GM12878 (cell line): ENCODE measurements around the gene GRK6. TPM values are rescaled to one million over a fixed set of nuclear protein-coding genes. Genes with fewer than 3 reads are reported as not detected.

Experiments
- ATAC-seq: fragments of 200-7000 bp; cut with Tn5 transposase; 3 replicates; pipeline ENCODE4 v1.9.1; 2020; ENCODE audit warnings: mild to moderate bottlenecking, moderate library complexity
- BruUV-seq: library from RNA; stranded (reverse); fragments of 400-500 nt; replicated peaks from 2 replicates; lab custom pipeline; 2021; lab: Mats Ljungman, UMichigan
- CTCF ChIA-PET: fragments of 300-600 bp; sonication (Branson Sonifier 250); formaldehyde crosslinking; extraction: SDS; loops from one replicate; lab custom pipeline; 2021; ENCODE audit warnings: inconsistent platforms; lab: Yijun Ruan, JAX
- POLR2A ChIA-PET: fragments of 350-600 bp; formaldehyde crosslinking; extraction: SDS; loops from one replicate; lab custom pipeline; 2021; ENCODE audit warnings: inconsistent platforms; lab: Charles Lee
- RAD21 ChIA-PET: fragments of 300-600 bp; sonication (Branson Sonifier 250); formaldehyde crosslinking; loops from one replicate; lab custom pipeline; 2023; ENCODE audit warnings: antibody characterized with exemption; ENCODE audit not compliant: unreplicated experiment; lab: Charles Lee
- SMC1A ChIA-PET: fragments of 300-600 bp; sonication (Branson Sonifier 250); formaldehyde crosslinking; loops from one replicate; lab custom pipeline; 2023; ENCODE audit not compliant: unreplicated experiment, uncharacterized antibody; lab: Charles Lee
- DNase-seq: peaks from one replicate; pipeline ENCODE4 v3.0.0-alpha.2; 2011; ENCODE audit warnings: low read depth, low spot score
- FAIRE-seq: peaks from 3 replicates; lab custom pipeline; 2011; peaks lifted over from hg19 to GRCh38; lab: Jason Lieb, UNC
- H2AFZ ChIP-seq: 2 replicates; pipeline ENCODE4 v1.6.0; 2011; ENCODE audit warnings: low read depth, low read length, control low read depth; ENCODE audit not compliant: control insufficient read depth
- H3K27ac ChIP-seq: 2 replicates; pipeline ENCODE4 v1.5.1; 2011; ENCODE audit warnings: control low read depth; ENCODE audit not compliant: control insufficient read depth, insufficient read depth
- H3K27me3 ChIP-seq, 2 experiments: replicated peaks in 1 of 2; 2 replicates each; pipeline versions ENCODE4 v1.6.0 to v1.6.1; 2011; ENCODE audit warnings: low read length in 1 of 2; ENCODE audit not compliant: control insufficient read depth in 2 of 2, insufficient read depth in 2 of 2
- H3K36me3 ChIP-seq, 2 experiments: 2 replicates each; pipeline ENCODE4 v1.5.1; 2011; ENCODE audit warnings: low read length in 1 of 2; ENCODE audit not compliant: control insufficient read depth in 2 of 2, insufficient read depth in 2 of 2
- H3K4me1 ChIP-seq: 2 replicates; pipeline ENCODE4 v1.6.1; 2011; ENCODE audit warnings: mild to moderate bottlenecking, low read length, moderate library complexity, mixed read lengths; ENCODE audit not compliant: control insufficient read depth, insufficient read depth
- H3K4me2 ChIP-seq: 2 replicates; pipeline ENCODE4 v1.6.0; 2011; ENCODE audit warnings: control low read depth; ENCODE audit not compliant: control insufficient read depth, insufficient read depth
- H3K4me3 ChIP-seq: fragments of 200-600 bp; sonication (generic); 2 replicates; pipeline ENCODE4 v1.5.1; 2016
- H3K79me2 ChIP-seq: 2 replicates; pipeline ENCODE4 v1.6.0; 2011; ENCODE audit warnings: low read length; ENCODE audit not compliant: control insufficient read depth, insufficient read depth
- H3K9ac ChIP-seq: 2 replicates; pipeline ENCODE4 v1.8.0; 2011; ENCODE audit warnings: low read length, control low read depth, mixed read lengths; ENCODE audit not compliant: control insufficient read depth, insufficient read depth
- H3K9me3 ChIP-seq: replicated peaks from 3 replicates; pipeline ENCODE4 v1.5.1; 2011; ENCODE audit warnings: mild to moderate bottlenecking, low read length; ENCODE audit not compliant: control insufficient read depth, insufficient read depth
- H4K20me1 ChIP-seq: 2 replicates; pipeline ENCODE4 v1.6.0; 2011; ENCODE audit not compliant: control insufficient read depth, insufficient read depth
- CREM ChIP-seq: IDR thresholded peaks from 2 replicates; pipeline ENCODE4 v1.6.1; 2014; ENCODE audit warnings: antibody characterized with exemption, low read depth
- HDAC6 ChIP-seq: fragments of 200-600 bp; sonication (generic); IDR thresholded peaks from one replicate; pipeline ENCODE4 v1.8.0; 2017; ENCODE audit warnings: antibody characterized with exemption; ENCODE audit not compliant: unreplicated experiment
- MEF2A ChIP-seq: IDR thresholded peaks from 2 replicates; pipeline ENCODE4 v1.6.1; 2011; ENCODE audit warnings: low read depth, mild to moderate bottlenecking, low read length, moderate library complexity; ENCODE audit not compliant: insufficient read depth
- MLLT1 ChIP-seq: fragments of 450-650 bp; IDR thresholded peaks from 2 replicates; pipeline ENCODE4 v1.6.1; 2016; ENCODE audit warnings: mild to moderate bottlenecking
- RB1 ChIP-seq: fragments of 450-650 bp; formaldehyde crosslinking; IDR thresholded peaks from 2 replicates; pipeline ENCODE4 v1.6.1; 2017; ENCODE audit warnings: mild to moderate bottlenecking, borderline replicate concordance
- SMARCA5 ChIP-seq: fragments of 450-650 bp; IDR thresholded peaks from 2 replicates; pipeline ENCODE4 v1.6.1; 2017; ENCODE audit warnings: mild to moderate bottlenecking
- TBL1XR1 ChIP-seq: IDR thresholded peaks from 2 replicates; pipeline ENCODE4 v1.6.1; 2012; ENCODE audit warnings: low read depth, low read length, improper control_type of control experiment
- TCF7 ChIP-seq: IDR thresholded peaks from 2 replicates; pipeline ENCODE4 v1.6.1; 2014; ENCODE audit warnings: antibody characterized with exemption, borderline replicate concordance
- ZNF384 ChIP-seq: IDR thresholded peaks from 2 replicates; pipeline ENCODE4 v1.6.1; 2012; ENCODE audit warnings: low read depth, mild to moderate bottlenecking, low read length, improper control_type of control experiment, borderline replicate concordance
- WGBS: methylation state at CpG from one replicate; pipeline ENCODE4 v1.1.6; 2016; ENCODE audit warnings: low lambda C conversion rate; ENCODE audit not compliant: insufficient replicate concordance, insufficient coverage; ENCODE audit errors: missing lambda C conversion rate; 5-methylcytosine and 5-hydroxymethylcytosine counted together
- in situ Hi-C: fragments of 300-500 bp; cut with MboI; formaldehyde crosslinking; loops from 9 replicates; pipeline ENCODE4 v1.14.3; 2018; ENCODE audit warnings: mixed read lengths
- intact Hi-C: fragments of 100-400 bp; cut with micrococcal nuclease; formaldehyde crosslinking; loops from one replicate; pipeline ENCODE4 v1.14.2; 2022; ENCODE audit not compliant: unreplicated experiment
- polyA plus RNA-seq, 11 experiments: library from polyadenylated mRNA; depleted of rRNA in 4 of 11; unstranded in 6 of 11; stranded (reverse) in 5 of 11; fragments of >200 nt; fragmentation: Nextera tagmentation in 4 of 11; fragmentation: Illumina TruSeq in 1 of 11; extraction: Ambion mirVana in 4 of 11; extraction: Trizol in 1 of 11; gene quantifications; 1 replicate in 1 of 11; 2 replicates in 10 of 11; pipeline versions ENCODE4 v1.2.1 to v1.2.3, GENCODE V29; 2011 to 2016; ENCODE audit warnings: inconsistent platforms in 2 of 11, missing spikeins in 2 of 11, low read depth in 1 of 11
- total RNA-seq, 4 experiments: library from RNA; depleted of rRNA in 3 of 4; stranded (reverse); fragments of >200 nt in 3 of 4; fragmentation: Illumina TruSeq in 1 of 4; extraction: Trizol in 1 of 4; gene quantifications; 2 replicates each; pipeline versions ENCODE4 v1.2.1 to v1.2.3, GENCODE V29; 2013 to 2021
- TF ChIP-seq, protein P1 (sequence below): IDR thresholded peaks from 2 replicates; pipeline ENCODE4 v1.6.1; 2011; ENCODE audit warnings: low read depth, mild to moderate bottlenecking, low read length, moderate library complexity, borderline replicate concordance; ENCODE audit errors: extremely low read depth
- TF ChIP-seq, protein P2 (sequence below): fragments of 150-350 bp; IDR thresholded peaks from 2 replicates; pipeline ENCODE4 v1.6.1; 2016; ENCODE audit warnings: low read depth, low read length

The GRK6 gene
- total and polyA plus RNA-seq, 10 of the 15 experiments (the other 5 are each of a cell fraction or from before 2014, with no cell fraction given) = 0.79 to 124 (median 41.6) TPM

GRCh38 chr5:177453852-177454396, 27.4 kb downstream of the GRK6 start (continued):
- TF ChIP-seq SMARCA5 (no peak), MLLT1 (0 out of 2 replicates have a peak, but pooled peaks have one; percentile 49)
- TF ChIP-seq, all 136 proteins: peak for 12

DNA sequence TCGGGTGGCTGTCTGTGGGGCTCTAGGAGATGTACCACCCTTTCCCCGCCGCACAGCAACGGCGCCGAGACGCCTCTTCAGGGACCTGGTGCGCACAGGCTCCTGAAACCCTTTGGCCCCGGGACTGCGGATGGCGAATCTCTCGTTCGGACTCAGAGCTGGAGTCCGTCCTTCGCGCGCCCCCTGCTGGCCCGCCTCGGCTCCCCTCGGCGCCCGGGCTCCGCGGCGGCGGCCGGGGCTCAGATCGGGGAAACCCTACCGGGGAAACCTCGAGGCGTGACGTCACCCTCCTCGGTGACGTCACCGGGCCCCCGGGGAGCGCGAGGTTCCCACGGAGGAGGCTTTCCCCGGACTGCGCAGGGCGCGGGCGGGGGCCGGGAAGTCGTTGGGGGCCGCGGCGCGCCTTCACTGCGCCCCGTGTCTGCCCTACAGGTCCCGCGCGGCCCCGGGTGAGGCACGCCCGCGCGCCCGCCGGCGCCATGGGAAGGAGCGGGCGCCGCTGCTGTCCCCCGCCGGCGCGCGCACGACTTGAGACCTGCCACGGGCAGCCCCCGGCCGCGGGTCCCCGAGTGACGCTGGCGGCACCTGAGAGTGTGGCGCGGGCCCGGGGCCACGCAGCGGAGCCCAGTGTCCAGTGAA, 28.0 kb downstream of the GRK6 start:
- peak; percentile 83 for FAIRE-seq
- Histone ChIP-seq H3K27ac (peak overlapping the region; percentile 67), H3K36me3 (no peaks in the 10 kb centered on the region), H4K20me1 (no peaks in the 10 kb centered on the region), H3K4me2 (peak overlapping the region; percentile 98), H3K79me2 (no peaks in the 10 kb centered on the region; the same call in 1 of the 2 replicates), H2AFZ (peak overlapping the region; percentile 64), H3K4me1 (peaks cover 11% of the 10 kb centered on the region), H3K27me3 (no peaks in the 10 kb centered on the region), H3K9me3 (no peaks in the 10 kb centered on the region), H3K4me3 (peak overlapping the region; percentile 82), H3K9ac (peak overlapping the region; percentile 61; the same call in 1 of the 2 replicates)
- CTCF ChIA-PET = interaction anchor here (0.5 to 16.4 kb wide), 28 partner anchors 10 to 341 kb away, joined by 3 to 391 read pairs (median 6); partner anchors contain the start of genes DOK3, GRK6, LMAN2 and MXD3
- no TSS peak for BruUV-seq
- ATAC-seq = peak; percentile 68
- SMC1A ChIA-PET = interaction anchor here (0.6 to 5.1 kb wide), 10 partner anchors 10 to 136 kb away, joined by 3 to 92 read pairs (median 10); partner anchors contain the start of genes F12, GRK6, PDLIM7 and PFN3
- RAD21 ChIA-PET = interaction anchor here (1.0 to 13.5 kb wide), 17 partner anchors 9 to 138 kb away, joined by 3 to 291 read pairs (median 8); partner anchors contain the start of genes DOK3, F12, GRK6 and PDLIM7
- in situ Hi-C loops = no loop called here
- WGBS = under 1% methylated on average over 56 of the region's 84 CpGs
- POLR2A ChIA-PET = interaction anchor here (0.8 to 13.6 kb wide), 14 partner anchors 10 to 153 kb away, joined by 3 to 358 read pairs (median 6); partner anchors contain the start of genes GRK6, MXD3 and PDLIM7
- no peak for DNase-seq
- intact Hi-C loops = loop anchor here (1.0 to 2.0 kb wide), 4 partner anchors 28 to 64 kb away; partner anchors contain the start of gene GRK6
- TF ChIP-seq, protein P1, sequence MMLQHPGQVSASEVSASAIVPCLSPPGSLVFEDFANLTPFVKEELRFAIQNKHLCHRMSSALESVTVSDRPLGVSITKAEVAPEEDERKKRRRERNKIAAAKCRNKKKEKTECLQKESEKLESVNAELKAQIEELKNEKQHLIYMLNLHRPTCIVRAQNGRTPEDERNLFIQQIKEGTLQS = no peak
- TF ChIP-seq HDAC6 (no peak), ZNF384 (no peak), TCF7 (no peak), TBL1XR1 (peak; percentile 99), MEF2A (peak; percentile 76), SMARCA5 (peak; percentile 67; the same call in 1 of the 2 replicates), RB1 (peak; percentile 82; the same call in 1 of the 2 replicates), CREM (peak; percentile 97)
- TF ChIP-seq, protein P2, sequence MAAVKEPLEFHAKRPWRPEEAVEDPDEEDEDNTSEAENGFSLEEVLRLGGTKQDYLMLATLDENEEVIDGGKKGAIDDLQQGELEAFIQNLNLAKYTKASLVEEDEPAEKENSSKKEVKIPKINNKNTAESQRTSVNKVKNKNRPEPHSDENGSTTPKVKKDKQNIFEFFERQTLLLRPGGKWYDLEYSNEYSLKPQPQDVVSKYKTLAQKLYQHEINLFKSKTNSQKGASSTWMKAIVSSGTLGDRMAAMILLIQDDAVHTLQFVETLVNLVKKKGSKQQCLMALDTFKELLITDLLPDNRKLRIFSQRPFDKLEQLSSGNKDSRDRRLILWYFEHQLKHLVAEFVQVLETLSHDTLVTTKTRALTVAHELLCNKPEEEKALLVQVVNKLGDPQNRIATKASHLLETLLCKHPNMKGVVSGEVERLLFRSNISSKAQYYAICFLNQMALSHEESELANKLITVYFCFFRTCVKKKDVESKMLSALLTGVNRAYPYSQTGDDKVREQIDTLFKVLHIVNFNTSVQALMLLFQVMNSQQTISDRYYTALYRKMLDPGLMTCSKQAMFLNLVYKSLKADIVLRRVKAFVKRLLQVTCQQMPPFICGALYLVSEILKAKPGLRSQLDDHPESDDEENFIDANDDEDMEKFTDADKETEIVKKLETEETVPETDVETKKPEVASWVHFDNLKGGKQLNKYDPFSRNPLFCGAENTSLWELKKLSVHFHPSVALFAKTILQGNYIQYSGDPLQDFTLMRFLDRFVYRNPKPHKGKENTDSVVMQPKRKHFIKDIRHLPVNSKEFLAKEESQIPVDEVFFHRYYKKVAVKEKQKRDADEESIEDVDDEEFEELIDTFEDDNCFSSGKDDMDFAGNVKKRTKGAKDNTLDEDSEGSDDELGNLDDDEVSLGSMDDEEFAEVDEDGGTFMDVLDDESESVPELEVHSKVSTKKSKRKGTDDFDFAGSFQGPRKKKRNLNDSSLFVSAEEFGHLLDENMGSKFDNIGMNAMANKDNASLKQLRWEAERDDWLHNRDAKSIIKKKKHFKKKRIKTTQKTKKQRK = no peak
